Skeletal muscle tissue (tissue), 4 donors: ENCODE measurements around the gene PXDN. TPM values are rescaled to one million over a fixed set of nuclear protein-coding genes. Genes with fewer than 3 reads are reported as not detected.

Experiments
- H3K27ac ChIP-seq: one replicate; pipeline ENCODE4 v1.7.0; 2013; ENCODE audit warnings: mild to moderate bottlenecking, low read depth, low read length, inconsistent platforms
- H3K27me3 ChIP-seq, 3 donors: one replicate each; pipeline ENCODE4 v1.7.0; 2013; ENCODE audit warnings: low read length in 3 of 3; ENCODE audit not compliant: control insufficient read depth in 3 of 3, insufficient read depth in 3 of 3
- H3K36me3 ChIP-seq, 3 donors: one replicate each; pipeline ENCODE4 v1.7.0; 2013; ENCODE audit warnings: low read length in 3 of 3; ENCODE audit not compliant: control insufficient read depth in 3 of 3, insufficient read depth in 3 of 3
- H3K4me1 ChIP-seq, 3 donors: one replicate each; pipeline ENCODE4 v1.7.0; 2013; ENCODE audit warnings: low read length in 3 of 3, mild to moderate bottlenecking in 3 of 3; ENCODE audit not compliant: control insufficient read depth in 3 of 3, insufficient read depth in 3 of 3
- H3K4me3 ChIP-seq, 3 donors: one replicate each; pipeline ENCODE4 v1.7.0; 2013; ENCODE audit warnings: low read length in 3 of 3
- H3K9ac ChIP-seq, 3 donors: one replicate each; pipeline ENCODE4 v1.7.0; 2013; ENCODE audit warnings: low read length in 3 of 3, mild to moderate bottlenecking in 3 of 3, moderate library complexity in 2 of 3, low read depth in 1 of 3
- H3K9me3 ChIP-seq, 3 donors: one replicate each; pipeline ENCODE4 v1.7.0; 2013; ENCODE audit warnings: low read length in 3 of 3; ENCODE audit not compliant: control insufficient read depth in 3 of 3
- total RNA-seq: library from RNA; depleted of rRNA; stranded (reverse); fragments of >200 nt; gene quantifications from one replicate; pipeline ENCODE4 v1.2.3, GENCODE V29; 2014
- donor health status: Osteomylitis.

PXDN gene
- total RNA-seq, 1 donor from 2014 or later, result 106 TPM

- no peak overlapping the region for H3K27ac ChIP-seq
Observed at GRCh38 chr2:1756456-1756855, 12.1 kb upstream of the PXDN start.

GRCh38 chr2:1755436-1756191, 11.3 kb upstream of the PXDN start:
- Histone ChIP-seq H3K4me3 (no peak overlapping the region), H3K36me3 (no peaks in the 10 kb centered on the region), H3K9ac (no peak overlapping the region), H3K27ac (no peak overlapping the region), H3K9me3 (no peaks in the 10 kb centered on the region), H3K27me3 (peaks cover 12 to 29% (median 21%) of the 10 kb centered on the region in 3 donors), H3K4me1 (peaks cover 0 to 7% (median 0%) of the 10 kb centered on the region in 3 donors)

More at GRCh38 chr2:1756456-1756855, 12.1 kb upstream of the PXDN start:
- H3K4me1 ChIP-seq, result no peaks in the 10 kb centered on the region
- no peaks in the 10 kb centered on the region for H3K9me3 ChIP-seq
- H3K36me3 ChIP-seq, result no peaks in the 10 kb centered on the region
- H3K9ac ChIP-seq, result no peak overlapping the region
- H3K4me3 ChIP-seq, result no peak overlapping the region
- peaks cover 6 to 24% (median 16%) of the 10 kb centered on the region in 3 donors for H3K27me3 ChIP-seq

GRCh38 chr2:1754461-1755170, 10.3 kb upstream of the PXDN start:
- peaks cover 0 to 7% (median 0%) of the 10 kb centered on the region in 3 donors for H3K4me1 ChIP-seq

GRCh38 chr2:1754046-1754445, 9.7 kb upstream of the PXDN start:
- no peak overlapping the region for H3K27ac ChIP-seq
- H3K9ac ChIP-seq, result no peak overlapping the region
- peaks cover 0 to 7% (median 0%) of the 10 kb centered on the region in 3 donors for H3K4me1 ChIP-seq
- H3K4me3 ChIP-seq, result no peak overlapping the region
- no peaks in the 10 kb centered on the region for H3K36me3 ChIP-seq
- H3K9me3 ChIP-seq, result no peaks in the 10 kb centered on the region
- peaks cover 12 to 35% (median 23%) of the 10 kb centered on the region in 3 donors for H3K27me3 ChIP-seq

More at GRCh38 chr2:1754461-1755170, 10.3 kb upstream of the PXDN start:
- Histone ChIP-seq H3K9me3 (no peaks in the 10 kb centered on the region), H3K4me3 (no peak overlapping the region), H3K9ac (no peak overlapping the region), H3K27me3 (peaks cover 12 to 29% (median 21%) of the 10 kb centered on the region in 3 donors), H3K27ac (no peak overlapping the region), H3K36me3 (no peaks in the 10 kb centered on the region)

- Histone ChIP-seq H3K4me3 (no peak overlapping the region), H3K9ac (no peak overlapping the region), H3K27ac (no peak overlapping the region), H3K4me1 (peaks cover 0 to 7% (median 0%) of the 10 kb centered on the region in 3 donors), H3K27me3 (peaks cover 18 to 40% (median 26%) of the 10 kb centered on the region in 3 donors), H3K9me3 (no peaks in the 10 kb centered on the region), H3K36me3 (no peaks in the 10 kb centered on the region)
Observed at GRCh38 chr2:1752751-1753150, 8.4 kb upstream of the PXDN start.

- H3K27ac ChIP-seq, result no peak overlapping the region
- no peak overlapping the region for H3K9ac ChIP-seq
- H3K4me1 ChIP-seq, result peaks cover 0 to 7% (median 0%) of the 10 kb centered on the region in 3 donors
- no peak overlapping the region for H3K4me3 ChIP-seq
- no peaks in the 10 kb centered on the region for H3K36me3 ChIP-seq
- peaks cover 19 to 46% (median 29%) of the 10 kb centered on the region in 3 donors for H3K27me3 ChIP-seq
- H3K9me3 ChIP-seq, result no peaks in the 10 kb centered on the region
Observed at GRCh38 chr2:1751767-1752725, 7.7 kb upstream of the PXDN start.

GRCh38 chr2:1750933-1751766, 6.8 kb upstream of the PXDN start:
- Histone ChIP-seq H3K27ac (no peak overlapping the region), H3K9ac (no peak overlapping the region), H3K4me1 (peaks cover 0 to 7% (median 0%) of the 10 kb centered on the region in 3 donors), H3K27me3 (peaks cover 28 to 55% (median 34%) of the 10 kb centered on the region in 3 donors), H3K9me3 (no peaks in the 10 kb centered on the region), H3K4me3 (no peak overlapping the region), H3K36me3 (no peaks in the 10 kb centered on the region)

GRCh38 chr2:1750270-1750932, 6.1 kb upstream of the PXDN start:
- Histone ChIP-seq H3K36me3 (no peaks in the 10 kb centered on the region), H3K9me3 (no peaks in the 10 kb centered on the region), H3K27ac (no peak overlapping the region), H3K4me1 (peaks cover 3 to 10% (median 4%) of the 10 kb centered on the region in 3 donors), H3K9ac (no peak overlapping the region), H3K27me3 (peaks cover 33 to 58% (median 35%) of the 10 kb centered on the region in 3 donors), H3K4me3 (no peak overlapping the region)
